Fibroblast of mammary gland (primary cell): Measurements from ENCODE around the gene RAB33B.

Experiments
- DNase-seq: peaks from one replicate; pipeline ENCODE4 v3.0.0-alpha.2; 2010; ENCODE audit warnings: low read depth
- H3K4me3 ChIP-seq: 2 replicates; pipeline ENCODE4 v1.5.1; 2011; ENCODE audit warnings: low read depth, mild to moderate bottlenecking, low read length, moderate library complexity; ENCODE audit not compliant: control insufficient read depth
- TF ChIP-seq, protein P1 (sequence below): conservative IDR thresholded peaks from 2 replicates; pipeline ENCODE4 v1.5.1; 2011; ENCODE audit warnings: low read depth, low read length, inconsistent platforms; ENCODE audit not compliant: control insufficient read depth, insufficient read depth

The RAB33B gene

DNA sequence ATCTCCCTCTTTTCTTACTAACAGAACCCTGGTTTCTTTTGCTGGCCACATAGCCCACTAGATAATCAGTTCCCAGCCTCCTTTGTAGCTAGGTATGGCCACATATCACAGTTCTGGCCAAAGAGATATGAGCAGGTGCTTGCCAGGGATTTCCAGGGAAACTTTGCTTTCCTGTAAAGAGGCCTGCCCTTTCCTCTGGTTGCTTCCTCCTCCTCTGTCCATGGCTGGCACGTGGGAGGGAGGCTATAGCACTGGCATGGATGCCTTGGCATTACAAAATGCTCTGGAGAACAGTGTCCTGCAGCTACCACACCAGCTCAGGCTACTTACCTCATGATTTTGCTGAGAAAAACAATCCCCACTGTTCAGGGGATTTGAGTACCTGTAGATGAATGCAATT, 27.5 kb downstream of the RAB33B start:
- TF ChIP-seq, protein P1, sequence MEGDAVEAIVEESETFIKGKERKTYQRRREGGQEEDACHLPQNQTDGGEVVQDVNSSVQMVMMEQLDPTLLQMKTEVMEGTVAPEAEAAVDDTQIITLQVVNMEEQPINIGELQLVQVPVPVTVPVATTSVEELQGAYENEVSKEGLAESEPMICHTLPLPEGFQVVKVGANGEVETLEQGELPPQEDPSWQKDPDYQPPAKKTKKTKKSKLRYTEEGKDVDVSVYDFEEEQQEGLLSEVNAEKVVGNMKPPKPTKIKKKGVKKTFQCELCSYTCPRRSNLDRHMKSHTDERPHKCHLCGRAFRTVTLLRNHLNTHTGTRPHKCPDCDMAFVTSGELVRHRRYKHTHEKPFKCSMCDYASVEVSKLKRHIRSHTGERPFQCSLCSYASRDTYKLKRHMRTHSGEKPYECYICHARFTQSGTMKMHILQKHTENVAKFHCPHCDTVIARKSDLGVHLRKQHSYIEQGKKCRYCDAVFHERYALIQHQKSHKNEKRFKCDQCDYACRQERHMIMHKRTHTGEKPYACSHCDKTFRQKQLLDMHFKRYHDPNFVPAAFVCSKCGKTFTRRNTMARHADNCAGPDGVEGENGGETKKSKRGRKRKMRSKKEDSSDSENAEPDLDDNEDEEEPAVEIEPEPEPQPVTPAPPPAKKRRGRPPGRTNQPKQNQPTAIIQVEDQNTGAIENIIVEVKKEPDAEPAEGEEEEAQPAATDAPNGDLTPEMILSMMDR = no peak
- no peak for DNase-seq
- H3K4me3 ChIP-seq = no peak overlapping the region

DNA sequence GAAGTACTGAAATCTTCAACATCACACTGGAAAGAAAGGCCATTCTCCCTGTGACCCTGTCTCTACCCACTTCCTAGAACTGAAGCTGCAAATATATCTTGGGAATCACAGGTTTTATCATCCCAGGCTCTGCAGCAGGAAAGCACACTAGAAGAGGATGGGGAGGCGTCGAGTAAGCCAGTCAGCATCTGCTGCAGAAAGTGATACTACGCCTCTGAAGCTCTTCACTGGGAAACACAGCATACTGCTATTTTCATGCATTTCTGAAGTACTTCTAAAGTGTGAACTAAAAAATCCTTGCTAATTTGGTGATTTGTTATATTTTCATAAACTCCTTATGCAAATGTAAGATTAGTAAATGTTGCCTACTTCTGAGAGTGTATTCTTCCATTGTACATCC, 29.1 kb downstream of the RAB33B start:
- TF ChIP-seq, protein P1 = no peak
- H3K4me3 ChIP-seq = no peak overlapping the region
- no peak for DNase-seq

DNA sequence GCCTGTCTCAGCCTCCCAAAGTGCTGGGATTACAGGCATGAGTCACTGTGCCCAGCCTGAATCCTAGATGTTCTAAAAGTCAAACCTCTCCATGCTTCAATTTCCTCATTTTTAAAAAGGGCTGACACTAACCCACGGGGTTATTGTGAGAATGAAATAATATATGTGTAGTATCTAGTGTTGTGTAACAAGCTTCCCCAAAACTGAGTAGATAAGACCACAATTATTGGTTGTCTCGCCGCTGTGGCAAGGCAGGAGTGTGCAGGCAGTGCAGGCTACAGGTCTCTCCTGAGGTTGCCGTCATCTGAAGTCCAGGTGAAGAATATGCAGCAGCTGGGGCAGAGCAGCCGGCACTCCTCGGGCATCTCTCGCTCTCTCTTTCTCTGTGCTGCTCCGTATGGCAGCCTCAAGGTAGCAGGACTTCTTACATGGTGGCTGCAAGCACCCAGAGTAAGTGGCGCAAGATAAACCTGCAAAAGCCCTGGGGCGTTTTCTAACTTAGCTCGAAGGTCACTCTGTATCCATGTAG, 30.9 kb downstream of the RAB33B start:
- DNase-seq = no peak
- TF ChIP-seq, protein P1 = no peak
- H3K4me3 ChIP-seq = no peak overlapping the region

GRCh38 chr4:139488442-139488841, 34.5 kb downstream of the RAB33B start:
- no peak overlapping the region for H3K4me3 ChIP-seq
- no peak for DNase-seq
- TF ChIP-seq, protein P1 = no peak

DNA sequence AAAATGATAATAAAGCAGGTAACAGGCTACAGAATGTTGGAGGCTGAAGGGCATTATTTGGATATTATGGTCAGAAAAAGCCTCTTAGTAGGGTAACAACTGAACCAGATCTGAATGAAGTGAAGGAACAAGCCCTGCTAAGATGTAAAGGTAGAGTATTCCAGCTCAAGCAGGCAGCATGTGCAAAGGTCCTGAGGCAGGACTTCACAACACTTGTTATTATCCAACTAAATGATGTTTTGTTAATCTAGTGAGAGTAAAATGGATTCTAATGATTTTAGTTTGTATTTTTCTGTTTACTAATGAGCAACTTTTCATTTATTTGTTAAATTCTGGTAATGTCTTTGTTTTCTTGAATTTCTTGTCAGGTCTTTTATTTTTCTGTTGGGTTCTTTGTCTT, 35.7 kb downstream of the RAB33B start:
- no peak overlapping the region for H3K4me3 ChIP-seq
- TF ChIP-seq, protein P1 = no peak
- DNase-seq = no peak

DNA sequence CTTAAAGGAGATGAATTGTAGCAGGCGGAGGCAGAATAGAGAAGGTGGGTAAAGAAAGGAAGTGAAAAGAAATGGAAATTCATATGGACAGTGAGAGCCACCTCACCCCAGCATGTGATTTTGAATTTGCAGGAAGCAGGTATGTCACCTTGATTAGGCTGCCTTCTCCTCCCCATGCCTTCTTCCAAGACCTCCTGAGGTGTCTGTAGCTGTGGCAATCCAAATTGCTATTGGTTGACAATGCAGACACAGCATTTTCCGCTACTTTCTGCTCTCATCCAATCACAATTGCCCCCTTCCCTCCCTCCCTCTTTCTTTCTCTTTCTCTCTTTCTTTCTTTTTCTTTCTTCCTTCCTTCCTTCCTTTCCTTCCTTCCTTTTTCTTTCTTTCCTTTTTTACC, 38.5 kb downstream of the RAB33B start:
- TF ChIP-seq, protein P1 = no peak
- no peak overlapping the region for H3K4me3 ChIP-seq
- DNase-seq = no peak

DNA sequence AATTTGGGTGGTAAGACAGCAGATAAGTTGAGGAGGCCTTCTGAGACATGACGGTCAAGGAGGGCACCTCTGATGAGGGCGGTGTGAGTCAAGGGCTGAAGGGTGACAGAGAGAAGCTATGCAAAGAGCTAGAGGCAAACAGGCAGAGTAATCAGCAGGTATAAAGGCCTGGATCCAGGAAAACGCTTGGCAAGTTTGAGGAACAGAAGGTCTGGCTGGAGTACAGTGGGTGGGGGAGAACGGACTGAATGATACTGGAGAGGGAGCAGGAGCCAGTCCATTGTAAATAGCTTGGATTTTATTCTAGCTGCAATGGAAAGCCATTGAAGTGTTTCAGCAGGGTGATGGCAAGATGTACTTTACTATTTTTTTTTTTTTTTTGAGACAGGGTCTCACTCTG, 39.3 kb downstream of the RAB33B start:
- DNase-seq = no peak
- TF ChIP-seq, protein P1 = no peak
- H3K4me3 ChIP-seq = no peak overlapping the region
